ENCODE results near the gene TAB2. TPM values are rescaled to one million over a fixed set of nuclear protein-coding genes. Genes with fewer than 3 reads are reported as not detected.
A peak's percentile ranks its signal among the peaks of the same experiment; 100 is the strongest.
"Not testable (repeated sequence)": the region's sequence is repeated elsewhere in the genome, so short reads cannot be mapped to it uniquely, and the experiment has no call there.

TAB2 gene
- total and polyA plus RNA-seq, 2 experiments from 2014 or later = 19.8 to 59.2 TPM

- no peak for TF ChIP-seq EZH2phosphoT487 (IDR thresholded peaks at IDR 0.05; ENCODE audit: unreplicated experiment)
- TF ChIP-seq, protein P1, sequence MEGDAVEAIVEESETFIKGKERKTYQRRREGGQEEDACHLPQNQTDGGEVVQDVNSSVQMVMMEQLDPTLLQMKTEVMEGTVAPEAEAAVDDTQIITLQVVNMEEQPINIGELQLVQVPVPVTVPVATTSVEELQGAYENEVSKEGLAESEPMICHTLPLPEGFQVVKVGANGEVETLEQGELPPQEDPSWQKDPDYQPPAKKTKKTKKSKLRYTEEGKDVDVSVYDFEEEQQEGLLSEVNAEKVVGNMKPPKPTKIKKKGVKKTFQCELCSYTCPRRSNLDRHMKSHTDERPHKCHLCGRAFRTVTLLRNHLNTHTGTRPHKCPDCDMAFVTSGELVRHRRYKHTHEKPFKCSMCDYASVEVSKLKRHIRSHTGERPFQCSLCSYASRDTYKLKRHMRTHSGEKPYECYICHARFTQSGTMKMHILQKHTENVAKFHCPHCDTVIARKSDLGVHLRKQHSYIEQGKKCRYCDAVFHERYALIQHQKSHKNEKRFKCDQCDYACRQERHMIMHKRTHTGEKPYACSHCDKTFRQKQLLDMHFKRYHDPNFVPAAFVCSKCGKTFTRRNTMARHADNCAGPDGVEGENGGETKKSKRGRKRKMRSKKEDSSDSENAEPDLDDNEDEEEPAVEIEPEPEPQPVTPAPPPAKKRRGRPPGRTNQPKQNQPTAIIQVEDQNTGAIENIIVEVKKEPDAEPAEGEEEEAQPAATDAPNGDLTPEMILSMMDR (conservative IDR thresholded peaks at IDR 0.05; ENCODE audit: low read depth in 2 of 2) = no peak
- TF ChIP-seq CREB1 (CRISPR knock-in tag; IDR thresholded peaks at IDR 0.05; ENCODE audit: low read depth) = no peak
- no peak for TF ChIP-seq STAT1 (IDR thresholded peaks at IDR 0.05; ENCODE audit: unreplicated experiment)
- no peak for TF ChIP-seq POLR2AphosphoS5 (IDR thresholded peaks at IDR 0.05; ENCODE audit: low read depth)
These were observed 1.9 kb downstream of the TAB2 start (continued) for GRCh38 chr6:149319422-149319821.

DNA sequence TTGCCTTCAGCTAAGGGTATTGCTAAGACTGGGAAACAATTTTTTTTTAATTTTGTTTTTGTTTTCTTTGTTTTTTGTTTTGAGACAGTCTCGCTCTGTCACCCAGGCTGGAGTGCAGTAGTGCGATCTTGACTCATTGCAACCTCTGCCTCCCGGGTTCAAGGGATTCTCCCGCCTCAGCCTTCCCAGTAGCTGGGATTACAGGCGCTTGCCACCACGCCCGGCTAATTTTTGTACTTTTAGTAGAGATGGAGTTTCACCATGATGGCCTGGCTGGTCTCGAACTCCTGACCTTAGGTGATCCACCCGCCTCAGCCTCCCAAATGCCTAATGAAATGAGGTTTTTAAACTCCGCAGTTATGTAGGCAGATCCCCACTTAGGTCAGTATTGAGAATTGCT, 2.5 kb downstream of the TAB2 start:
- not testable (repeated sequence) for H3K36me3 Mint-ChIP-seq (ENCODE audit: low read depth); H3K36me3 ChIP-seq (ENCODE audit: insufficient read depth); H3K27me3 ChIP-seq (ENCODE audit: insufficient read depth); H2AFZ ChIP-seq; H3K27me3 Mint-ChIP-seq (ENCODE audit: insufficient read depth, low read depth, poor library complexity); DNase-seq (ENCODE audit: low spot score); H3K9me3 Mint-ChIP-seq; H3F3A ChIP-seq (replicated peaks; ENCODE audit: low read depth); H3K27ac Mint-ChIP-seq; H3K9me2 ChIP-seq (ENCODE audit: insufficient read depth); ATAC-seq; H3K27ac ChIP-seq (ENCODE audit: low read depth)
- Histone ChIP-seq H3K79me2 (replicated peaks; ENCODE audit: insufficient read depth) (peaks cover 67% of the 10 kb centered on the region), H3K4me2 (peak overlapping the region; percentile 81), H4K20me1 (replicated peaks; ENCODE audit: insufficient read depth) (peaks cover 24% of the 10 kb centered on the region; the same call in 1 of the 2 replicates), H3K4me1 (ENCODE audit: insufficient read depth) (peaks cover 60% of the 10 kb centered on the region), H3K4me3 (peak overlapping the region; percentile 84; the same call in 1 of the 2 replicates)
- H3K4me1 Mint-ChIP-seq = peaks cover 46% of the 10 kb centered on the region
- peak overlapping the region; percentile 93 for H3K4me3 Mint-ChIP-seq

DNA sequence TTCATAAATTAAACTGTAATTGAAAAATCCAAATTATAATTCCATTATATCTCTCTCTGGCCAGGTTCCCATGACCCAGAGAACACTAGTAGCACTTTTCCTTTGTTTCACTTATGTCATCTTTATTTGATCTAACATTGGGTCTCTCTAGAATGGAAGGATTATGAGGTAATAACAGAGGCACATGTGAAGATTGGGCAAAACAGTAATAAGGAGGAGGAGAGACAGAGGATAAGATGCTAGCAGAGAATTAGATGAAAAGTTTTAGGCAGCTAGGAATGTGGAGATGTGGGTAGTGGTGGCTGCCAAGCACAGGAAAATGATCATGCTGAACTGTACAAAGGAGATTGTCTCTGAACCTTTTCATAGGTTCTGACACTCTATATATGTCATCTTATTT, 3.3 kb downstream of the TAB2 start:
- ATAC-seq = no peak
- TF ChIP-seq, protein P2, sequence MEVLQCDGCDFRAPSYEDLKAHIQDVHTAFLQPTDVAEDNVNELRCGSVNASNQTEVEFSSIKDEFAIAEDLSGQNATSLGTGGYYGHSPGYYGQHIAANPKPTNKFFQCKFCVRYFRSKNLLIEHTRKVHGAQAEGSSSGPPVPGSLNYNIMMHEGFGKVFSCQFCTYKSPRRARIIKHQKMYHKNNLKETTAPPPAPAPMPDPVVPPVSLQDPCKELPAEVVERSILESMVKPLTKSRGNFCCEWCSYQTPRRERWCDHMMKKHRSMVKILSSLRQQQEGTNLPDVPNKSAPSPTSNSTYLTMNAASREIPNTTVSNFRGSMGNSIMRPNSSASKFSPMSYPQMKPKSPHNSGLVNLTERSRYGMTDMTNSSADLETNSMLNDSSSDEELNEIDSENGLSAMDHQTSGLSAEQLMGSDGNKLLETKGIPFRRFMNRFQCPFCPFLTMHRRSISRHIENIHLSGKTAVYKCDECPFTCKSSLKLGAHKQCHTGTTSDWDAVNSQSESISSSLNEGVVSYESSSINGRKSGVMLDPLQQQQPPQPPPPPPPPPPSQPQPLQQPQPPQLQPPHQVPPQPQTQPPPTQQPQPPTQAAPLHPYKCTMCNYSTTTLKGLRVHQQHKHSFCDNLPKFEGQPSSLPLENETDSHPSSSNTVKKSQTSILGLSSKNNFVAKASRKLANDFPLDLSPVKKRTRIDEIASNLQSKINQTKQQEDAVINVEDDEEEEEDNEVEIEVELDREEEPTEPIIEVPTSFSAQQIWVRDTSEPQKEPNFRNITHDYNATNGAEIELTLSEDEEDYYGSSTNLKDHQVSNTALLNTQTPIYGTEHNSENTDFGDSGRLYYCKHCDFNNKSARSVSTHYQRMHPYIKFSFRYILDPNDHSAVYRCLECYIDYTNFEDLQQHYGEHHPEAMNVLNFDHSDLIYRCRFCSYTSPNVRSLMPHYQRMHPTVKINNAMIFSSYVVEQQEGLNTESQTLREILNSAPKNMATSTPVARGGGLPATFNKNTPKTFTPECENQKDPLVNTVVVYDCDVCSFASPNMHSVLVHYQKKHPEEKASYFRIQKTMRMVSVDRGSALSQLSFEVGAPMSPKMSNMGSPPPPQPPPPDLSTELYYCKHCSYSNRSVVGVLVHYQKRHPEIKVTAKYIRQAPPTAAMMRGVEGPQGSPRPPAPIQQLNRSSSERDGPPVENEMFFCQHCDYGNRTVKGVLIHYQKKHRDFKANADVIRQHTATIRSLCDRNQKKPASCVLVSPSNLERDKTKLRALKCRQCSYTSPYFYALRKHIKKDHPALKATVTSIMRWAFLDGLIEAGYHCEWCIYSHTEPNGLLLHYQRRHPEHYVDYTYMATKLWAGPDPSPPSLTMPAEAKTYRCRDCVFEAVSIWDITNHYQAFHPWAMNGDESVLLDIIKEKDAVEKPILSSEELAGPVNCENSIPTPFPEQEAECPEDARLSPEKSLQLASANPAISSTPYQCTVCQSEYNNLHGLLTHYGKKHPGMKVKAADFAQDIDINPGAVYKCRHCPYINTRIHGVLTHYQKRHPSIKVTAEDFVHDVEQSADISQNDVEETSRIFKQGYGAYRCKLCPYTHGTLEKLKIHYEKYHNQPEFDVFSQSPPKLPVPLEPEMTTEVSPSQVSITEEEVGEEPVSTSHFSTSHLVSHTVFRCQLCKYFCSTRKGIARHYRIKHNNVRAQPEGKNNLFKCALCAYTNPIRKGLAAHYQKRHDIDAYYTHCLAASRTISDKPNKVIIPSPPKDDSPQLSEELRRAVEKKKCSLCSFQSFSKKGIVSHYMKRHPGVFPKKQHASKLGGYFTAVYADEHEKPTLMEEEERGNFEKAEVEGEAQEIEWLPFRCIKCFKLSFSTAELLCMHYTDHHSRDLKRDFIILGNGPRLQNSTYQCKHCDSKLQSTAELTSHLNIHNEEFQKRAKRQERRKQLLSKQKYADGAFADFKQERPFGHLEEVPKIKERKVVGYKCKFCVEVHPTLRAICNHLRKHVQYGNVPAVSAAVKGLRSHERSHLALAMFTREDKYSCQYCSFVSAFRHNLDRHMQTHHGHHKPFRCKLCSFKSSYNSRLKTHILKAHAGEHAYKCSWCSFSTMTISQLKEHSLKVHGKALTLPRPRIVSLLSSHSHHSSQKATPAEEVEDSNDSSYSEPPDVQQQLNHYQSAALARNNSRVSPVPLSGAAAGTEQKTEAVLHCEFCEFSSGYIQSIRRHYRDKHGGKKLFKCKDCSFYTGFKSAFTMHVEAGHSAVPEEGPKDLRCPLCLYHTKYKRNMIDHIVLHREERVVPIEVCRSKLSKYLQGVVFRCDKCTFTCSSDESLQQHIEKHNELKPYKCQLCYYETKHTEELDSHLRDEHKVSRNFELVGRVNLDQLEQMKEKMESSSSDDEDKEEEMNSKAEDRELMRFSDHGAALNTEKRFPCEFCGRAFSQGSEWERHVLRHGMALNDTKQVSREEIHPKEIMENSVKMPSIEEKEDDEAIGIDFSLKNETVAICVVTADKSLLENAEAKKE (CRISPR knock-in tag; IDR thresholded peaks at IDR 0.05) = no peak
- TF ChIP-seq CREB1 (CRISPR knock-in tag; IDR thresholded peaks at IDR 0.05; ENCODE audit: low read depth) = no peak
- no peak for TF ChIP-seq NANOG (IDR thresholded peaks at IDR 0.05; ENCODE audit: borderline replicate concordance)
- TF ChIP-seq REST (IDR thresholded peaks at IDR 0.05; ENCODE audit: unreplicated experiment) = no peak
- no peak for TF ChIP-seq ZNF331 (CRISPR knock-in tag; IDR thresholded peaks at IDR 0.05; ENCODE audit: low read depth)

More for the DNA sequence above, 3.3 kb downstream of the TAB2 start:
- H3K4me2 ChIP-seq = 0 out of 2 replicates have a peak overlapping the region, but pooled peaks have one; percentile 16
- no peaks in the 10 kb centered on the region for H3K27me3 ChIP-seq (ENCODE audit: insufficient read depth)
- peaks cover 46% of the 10 kb centered on the region for H3K4me1 Mint-ChIP-seq
- no peaks in the 10 kb centered on the region for H3K36me3 ChIP-seq (ENCODE audit: insufficient read depth)
- H3K4me1 ChIP-seq (ENCODE audit: insufficient read depth) = peaks cover 55% of the 10 kb centered on the region
- H3K36me3 Mint-ChIP-seq (ENCODE audit: low read depth) = no peaks in the 10 kb centered on the region
- H3F3A ChIP-seq (replicated peaks; ENCODE audit: low read depth) = no peaks in the 10 kb centered on the region
- H3K9me3 Mint-ChIP-seq = no peaks in the 10 kb centered on the region
- H3K27ac Mint-ChIP-seq = 0 out of 2 replicates have a peak overlapping the region, but pooled peaks have one; percentile 2
- no peaks in the 10 kb centered on the region for H3K9me2 ChIP-seq (ENCODE audit: insufficient read depth)
- no peak overlapping the region for H2AFZ ChIP-seq
- H3K79me2 ChIP-seq (replicated peaks; ENCODE audit: insufficient read depth) = peaks cover 74% of the 10 kb centered on the region
- DNase-seq (ENCODE audit: low spot score) = no peak
- no peak overlapping the region for H3K4me3 ChIP-seq
- peaks cover 24% of the 10 kb centered on the region; the same call in 1 of the 2 replicates for H4K20me1 ChIP-seq (replicated peaks; ENCODE audit: insufficient read depth)
- H3K4me3 Mint-ChIP-seq = no peak overlapping the region
- no peak overlapping the region for H3K27ac ChIP-seq (ENCODE audit: low read depth)
- no peaks in the 10 kb centered on the region for H3K27me3 Mint-ChIP-seq (ENCODE audit: insufficient read depth, low read depth, poor library complexity)
